NCI-H1105 treated with DMSO at 0.1 percent for 48 hours (cell line): ENCODE measurements around the gene UNC5C.

Experiments used
- DNase-seq: peaks from one replicate; lab custom pipeline; 2025; lab: John Stamatoyannopoulos, UW

Gene UNC5C

GRCh38 chr4:95522682-95523530 is 25.9 kb downstream of the UNC5C start:
- DNase-seq = no peak

- no peak for DNase-seq
These were observed 31.0 kb downstream of the UNC5C start for GRCh38 chr4:95517576-95518345.

GRCh38 chr4:95516528-95517017 is 32.2 kb downstream of the UNC5C start:
- no peak for DNase-seq

GRCh38 chr4:95515589-95515988 is 33.2 kb downstream of the UNC5C start:
- DNase-seq = no peak

GRCh38 chr4:95513022-95513421 is 35.8 kb downstream of the UNC5C start:
- DNase-seq = no peak

- no peak for DNase-seq
These were observed 37.3 kb downstream of the UNC5C start for GRCh38 chr4:95511477-95511876.

GRCh38 chr4:95510877-95511276 is 37.9 kb downstream of the UNC5C start:
- DNase-seq = no peak

GRCh38 chr4:95510145-95510544 is 38.6 kb downstream of the UNC5C start:
- DNase-seq = peak; percentile 7

- no peak for DNase-seq
These were observed 40.4 kb downstream of the UNC5C start for GRCh38 chr4:95508421-95508820.

- no peak for DNase-seq
These were observed 41.2 kb downstream of the UNC5C start for GRCh38 chr4:95507561-95507960.

- DNase-seq = no peak
These were observed 41.6 kb downstream of the UNC5C start for GRCh38 chr4:95507147-95507546.

- no peak for DNase-seq
These were observed 42.5 kb downstream of the UNC5C start for GRCh38 chr4:95506264-95506663.

- DNase-seq = no peak
These were observed 43.0 kb downstream of the UNC5C start for GRCh38 chr4:95505799-95506198.

- no peak for DNase-seq
These were observed 43.6 kb downstream of the UNC5C start for GRCh38 chr4:95505151-95505550.

GRCh38 chr4:95504501-95504900 is 44.3 kb downstream of the UNC5C start:
- DNase-seq = no peak

- no peak for DNase-seq
These were observed 48.4 kb downstream of the UNC5C start for GRCh38 chr4:95500361-95500760.

GRCh38 chr4:95499291-95499696 is 49.5 kb downstream of the UNC5C start:
- no peak for DNase-seq

- no peak for DNase-seq
These were observed 54.6 kb downstream of the UNC5C start for GRCh38 chr4:95494186-95494585.

- DNase-seq = no peak
These were observed 70.1 kb downstream of the UNC5C start for GRCh38 chr4:95478679-95479078.

- DNase-seq = no peak
These were observed 72.7 kb downstream of the UNC5C start for GRCh38 chr4:95476121-95476520.

- no peak for DNase-seq
These were observed 76.2 kb downstream of the UNC5C start for GRCh38 chr4:95472534-95472933.

GRCh38 chr4:95470622-95471021 is 78.2 kb downstream of the UNC5C start:
- no peak for DNase-seq

- DNase-seq = no peak
These were observed 79.2 kb downstream of the UNC5C start for GRCh38 chr4:95469617-95470016.
